ENCODE measurements around the gene GAS2.

DNA sequence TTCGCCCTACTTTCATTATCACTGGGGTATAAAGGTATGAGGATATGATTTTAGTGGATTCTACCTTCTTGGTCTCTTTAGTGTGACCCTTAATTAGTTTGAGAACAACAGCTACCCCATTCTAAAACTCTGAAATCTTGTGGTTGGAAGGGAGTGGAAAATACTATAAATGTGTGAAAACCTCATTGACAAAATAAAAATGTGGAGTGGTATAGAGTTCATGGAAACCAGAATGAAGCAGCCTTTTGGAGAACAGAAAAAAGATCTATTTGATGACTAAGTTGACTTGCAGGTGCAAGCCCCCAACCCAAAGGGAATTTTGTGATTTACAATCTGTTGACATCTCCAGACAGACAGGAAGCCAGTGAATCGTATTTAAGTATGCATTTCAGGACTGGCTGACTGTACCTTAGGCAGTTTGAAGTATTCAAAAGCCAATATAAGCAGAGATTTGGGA lies 75.8 kb downstream of the GAS2 start:
- TF ChIP-seq EZH2 (IDR thresholded peaks at IDR 0.05; ENCODE audit: borderline replicate concordance, low read length), result no peak
- TF ChIP-seq, protein P1, sequence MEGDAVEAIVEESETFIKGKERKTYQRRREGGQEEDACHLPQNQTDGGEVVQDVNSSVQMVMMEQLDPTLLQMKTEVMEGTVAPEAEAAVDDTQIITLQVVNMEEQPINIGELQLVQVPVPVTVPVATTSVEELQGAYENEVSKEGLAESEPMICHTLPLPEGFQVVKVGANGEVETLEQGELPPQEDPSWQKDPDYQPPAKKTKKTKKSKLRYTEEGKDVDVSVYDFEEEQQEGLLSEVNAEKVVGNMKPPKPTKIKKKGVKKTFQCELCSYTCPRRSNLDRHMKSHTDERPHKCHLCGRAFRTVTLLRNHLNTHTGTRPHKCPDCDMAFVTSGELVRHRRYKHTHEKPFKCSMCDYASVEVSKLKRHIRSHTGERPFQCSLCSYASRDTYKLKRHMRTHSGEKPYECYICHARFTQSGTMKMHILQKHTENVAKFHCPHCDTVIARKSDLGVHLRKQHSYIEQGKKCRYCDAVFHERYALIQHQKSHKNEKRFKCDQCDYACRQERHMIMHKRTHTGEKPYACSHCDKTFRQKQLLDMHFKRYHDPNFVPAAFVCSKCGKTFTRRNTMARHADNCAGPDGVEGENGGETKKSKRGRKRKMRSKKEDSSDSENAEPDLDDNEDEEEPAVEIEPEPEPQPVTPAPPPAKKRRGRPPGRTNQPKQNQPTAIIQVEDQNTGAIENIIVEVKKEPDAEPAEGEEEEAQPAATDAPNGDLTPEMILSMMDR (IDR thresholded peaks at IDR 0.05; ENCODE audit: low read length), result no peak

Measured in OCI-LY1 (cell line).